ENCODE measurements around the gene MLF2.

- TF ChIP-seq POLR2A (IDR thresholded peaks at IDR 0.05): no peak
- no peak for TF ChIP-seq CTCF (IDR thresholded peaks at IDR 0.05)
Measured at GRCh38 chr12:6708960-6709394, 44.0 kb downstream of the MLF2 start.

Data from adrenal gland (tissue), 5 donors.